Activated CD8-positive, alpha-beta T cell treated with anti-CD3 and anti-CD28 coated beads, Interleukin-2, amount 10 ng/mL, durations not matched to agents 7 days and 5 days (primary cell): ENCODE results near the gene FOXQ1. TPM values are rescaled to one million over a fixed set of nuclear protein-coding genes. Genes with fewer than 3 reads are reported as not detected.
"Not testable (repeated sequence)": the region's sequence is repeated elsewhere in the genome, so short reads cannot be mapped to it uniquely, and the experiment has no call there.

Source experiments
- ATAC-seq: fragments of 150-1000 bp; cut with Tn5 transposase; one replicate; pipeline ENCODE4 v1.10.0; 2021; ENCODE audit warnings: moderate library complexity
- CTCF ChIA-PET: fragments of 350-600 bp; sonication (Branson Sonifier 250); formaldehyde crosslinking; loops from one replicate; lab custom pipeline; 2021; ENCODE audit warnings: antibody characterized with exemption; lab: Charles Lee
- POLR2A ChIA-PET: fragments of 350-600 bp; sonication (Branson Sonifier 250); formaldehyde crosslinking; loops from one replicate; lab custom pipeline; 2021; ENCODE audit warnings: antibody characterized with exemption; lab: Charles Lee
- DNase-seq: peaks from one replicate; pipeline ENCODE4 v3.0.0-alpha.2; 2020
- H3K27ac Mint-ChIP-seq: one replicate; pipeline ENCODE4 v1.8.0; 2021; ENCODE audit warnings: mild to moderate bottlenecking, mixed read lengths
- H3K27me3 Mint-ChIP-seq: one replicate; pipeline ENCODE4 v1.8.0; 2021; ENCODE audit warnings: low read depth, mixed read lengths
- H3K36me3 Mint-ChIP-seq: one replicate; pipeline ENCODE4 v1.8.0; 2021; ENCODE audit warnings: low read depth, mixed read lengths
- H3K4me1 Mint-ChIP-seq: one replicate; pipeline ENCODE4 v1.8.0; 2021; ENCODE audit warnings: low read depth, mixed read lengths
- H3K4me3 Mint-ChIP-seq: one replicate; pipeline ENCODE4 v1.8.0; 2021; ENCODE audit warnings: mild to moderate bottlenecking, mixed read lengths
- H3K9me3 Mint-ChIP-seq: one replicate; pipeline ENCODE4 v1.8.0; 2022; ENCODE audit warnings: mixed read lengths; ENCODE audit not compliant: insufficient read depth
- total RNA-seq, 2 experiments: library from RNA; stranded (reverse); gene quantifications; one replicate each; pipeline ENCODE4 v1.2.3, GENCODE V29; 2021

FOXQ1 gene
- total RNA-seq, 2 experiments from 2014 or later, result not detected

DNA sequence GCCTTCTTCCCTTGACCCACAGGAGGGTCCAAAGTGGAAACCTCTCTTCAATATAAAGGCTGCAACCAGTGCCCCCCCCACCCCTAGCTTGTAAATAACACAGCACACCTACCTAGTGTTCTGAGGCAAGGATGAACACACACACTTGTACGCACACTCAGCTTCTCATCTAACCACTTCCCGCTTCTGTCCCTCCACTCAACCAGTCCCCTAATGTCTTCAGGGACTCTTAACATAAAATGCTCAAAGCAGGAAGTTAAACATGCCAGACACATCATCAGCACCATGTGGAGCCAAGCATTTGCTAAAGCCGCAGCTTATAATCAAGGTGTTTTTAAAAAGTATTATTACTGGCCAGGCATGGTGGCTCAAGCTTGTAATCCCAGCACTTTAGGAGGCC, 35.3 kb downstream of the FOXQ1 start:
- DNase-seq, result no peak
- peaks cover 14% of the 10 kb centered on the region for H3K27me3 Mint-ChIP-seq
- no peak overlapping the region for H3K27ac Mint-ChIP-seq
- CTCF ChIA-PET, result no interaction called here
- ATAC-seq, result no peak
- POLR2A ChIA-PET, result interaction anchor here (0.7 kb wide), 1 partner anchor 556 kb away, joined by 3 read pairs; no protein-coding TSS in a partner anchor
- H3K4me3 Mint-ChIP-seq, result no peak overlapping the region
- peaks cover 17% of the 10 kb centered on the region for H3K9me3 Mint-ChIP-seq
- H3K4me1 Mint-ChIP-seq, result no peaks in the 10 kb centered on the region
- no peaks in the 10 kb centered on the region for H3K36me3 Mint-ChIP-seq

DNA sequence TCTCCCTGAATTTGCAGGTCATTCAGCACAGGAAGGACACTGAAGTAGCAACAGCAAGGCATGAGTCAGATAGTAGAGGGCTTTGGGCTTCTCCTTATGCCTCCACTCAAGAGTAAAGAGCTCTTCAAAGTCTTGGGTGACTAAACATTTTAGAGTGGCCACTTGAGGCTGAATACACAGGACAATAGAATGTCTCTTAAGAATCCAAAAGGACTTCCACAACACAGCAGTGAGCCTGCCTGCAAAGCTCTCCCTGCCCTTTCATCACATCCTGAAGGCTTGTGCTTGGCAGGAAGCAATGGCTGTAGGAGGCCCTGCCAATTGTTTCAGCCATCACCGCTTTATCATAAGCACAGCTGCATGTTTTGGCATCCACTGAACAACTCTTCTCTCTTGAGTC, 36.8 kb downstream of the FOXQ1 start:
- H3K9me3 Mint-ChIP-seq, result peaks cover 17% of the 10 kb centered on the region
- peaks cover 12% of the 10 kb centered on the region for H3K27me3 Mint-ChIP-seq
- no peak for ATAC-seq
- ChIA-PET POLR2A (no interaction called here), CTCF (no interaction called here)
- DNase-seq, result no peak
- H3K4me3 Mint-ChIP-seq, result no peak overlapping the region
- H3K27ac Mint-ChIP-seq, result no peak overlapping the region
- no peaks in the 10 kb centered on the region for H3K36me3 Mint-ChIP-seq
- H3K4me1 Mint-ChIP-seq, result no peaks in the 10 kb centered on the region

DNA sequence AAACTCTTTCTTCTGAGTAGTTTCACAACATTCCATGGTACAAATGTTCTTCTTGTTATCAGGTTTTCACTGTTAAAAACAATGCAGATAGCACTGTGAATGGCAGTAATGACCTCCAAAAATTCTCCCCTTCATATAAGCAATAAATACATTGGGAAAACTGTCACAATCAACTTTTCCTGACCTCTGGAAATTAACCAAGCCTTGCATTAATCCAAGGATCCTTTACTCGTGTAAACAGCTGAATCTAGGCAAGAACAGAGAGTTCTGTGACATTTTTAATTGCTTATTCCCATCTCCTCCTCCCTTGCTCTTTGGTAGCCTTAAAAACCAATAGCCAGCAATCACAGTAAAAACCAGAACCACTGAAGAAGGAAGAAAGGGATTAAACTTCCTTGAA, 37.8 kb downstream of the FOXQ1 start:
- H3K27ac Mint-ChIP-seq, result no peak overlapping the region
- ChIA-PET CTCF (no interaction called here), POLR2A (no interaction called here)
- DNase-seq (no peak), ATAC-seq (no peak)
- H3K9me3 Mint-ChIP-seq, result peaks cover 9% of the 10 kb centered on the region
- H3K4me3 Mint-ChIP-seq, result no peak overlapping the region
- no peaks in the 10 kb centered on the region for H3K36me3 Mint-ChIP-seq
- peaks cover 15% of the 10 kb centered on the region for H3K27me3 Mint-ChIP-seq
- H3K4me1 Mint-ChIP-seq, result no peaks in the 10 kb centered on the region

DNA sequence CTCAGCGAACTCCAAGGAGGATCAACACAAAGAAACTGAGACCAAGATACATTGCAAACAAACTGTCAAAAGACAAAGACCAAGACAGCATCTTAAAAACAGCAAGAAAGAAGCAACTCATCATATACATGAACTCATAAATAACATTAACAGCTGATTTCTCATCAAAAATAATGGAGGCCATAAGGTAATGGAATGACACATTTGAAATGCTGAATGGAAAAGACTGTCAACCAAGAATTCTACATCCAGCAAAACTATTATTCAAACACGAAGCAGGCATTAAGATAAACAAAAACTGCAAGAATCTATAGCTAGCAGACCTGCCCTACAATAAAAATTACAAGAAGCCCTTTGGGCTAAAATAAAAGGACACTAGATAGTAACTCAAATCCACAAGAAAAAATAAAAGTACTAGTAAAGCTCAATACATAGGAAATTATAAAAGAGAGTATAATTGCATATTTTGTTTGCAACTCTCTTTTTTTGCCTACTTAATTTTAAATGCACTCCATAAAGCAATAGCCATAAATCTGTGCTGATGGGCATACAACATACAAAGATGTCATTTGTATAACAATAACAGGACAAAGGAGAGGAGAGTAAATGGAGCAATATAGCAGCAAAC, 39.6 kb downstream of the FOXQ1 start:
- peaks cover 8% of the 10 kb centered on the region for H3K9me3 Mint-ChIP-seq
- ATAC-seq, result no peak
- peaks cover 13% of the 10 kb centered on the region for H3K27me3 Mint-ChIP-seq
- no peak for DNase-seq
- no peak overlapping the region for H3K27ac Mint-ChIP-seq
- H3K4me1 Mint-ChIP-seq, result no peaks in the 10 kb centered on the region
- H3K36me3 Mint-ChIP-seq, result no peaks in the 10 kb centered on the region
- H3K4me3 Mint-ChIP-seq, result no peak overlapping the region
- ChIA-PET CTCF (no interaction called here), POLR2A (no interaction called here)

DNA sequence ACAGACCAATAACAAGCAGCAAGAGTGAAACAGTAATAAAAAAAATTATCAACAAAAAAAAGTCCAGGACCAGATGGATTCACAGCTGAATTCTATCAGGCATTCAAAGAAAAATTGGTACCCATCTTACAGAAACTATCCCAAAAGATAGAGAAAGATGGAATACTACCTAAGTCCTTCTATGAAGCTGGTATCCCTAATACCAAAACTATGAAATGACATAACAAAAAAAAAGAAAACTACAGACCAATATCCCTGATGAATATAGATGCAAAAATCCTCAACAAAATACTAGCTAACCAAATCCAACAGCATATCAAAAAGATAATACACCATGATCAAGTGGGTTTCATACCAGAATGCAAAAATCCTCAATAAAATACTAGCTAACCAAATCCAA, 43.2 kb downstream of the FOXQ1 start:
- H3K27ac Mint-ChIP-seq, H3K9me3 Mint-ChIP-seq, H3K4me1 Mint-ChIP-seq, H3K4me3 Mint-ChIP-seq, CTCF ChIA-PET, H3K36me3 Mint-ChIP-seq, POLR2A ChIA-PET, DNase-seq, ATAC-seq: not testable (repeated sequence)
- peaks cover 22% of the 10 kb centered on the region for H3K27me3 Mint-ChIP-seq

DNA sequence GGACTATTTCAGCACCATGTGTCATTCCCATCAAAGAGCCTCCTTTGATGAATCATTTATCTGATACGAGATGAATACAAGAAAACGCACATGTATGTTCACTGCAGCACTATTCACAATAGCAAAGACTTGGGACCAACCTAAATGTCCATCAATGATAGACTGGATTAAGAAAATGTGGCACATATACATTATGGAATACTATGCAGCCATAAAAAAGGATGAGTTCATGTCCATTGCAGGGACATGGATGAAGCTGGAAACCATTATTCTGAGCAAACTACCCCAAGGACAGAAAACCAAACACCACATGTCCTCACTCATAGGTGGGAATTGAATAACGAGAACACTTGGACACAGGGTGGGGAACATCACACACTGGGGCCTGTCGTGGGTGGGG, 49.8 kb downstream of the FOXQ1 start:
- DNase-seq, CTCF ChIA-PET, H3K9me3 Mint-ChIP-seq, H3K4me1 Mint-ChIP-seq, ATAC-seq, H3K27ac Mint-ChIP-seq, H3K4me3 Mint-ChIP-seq, POLR2A ChIA-PET, H3K36me3 Mint-ChIP-seq: not testable (repeated sequence)
- peaks cover 28% of the 10 kb centered on the region for H3K27me3 Mint-ChIP-seq

DNA sequence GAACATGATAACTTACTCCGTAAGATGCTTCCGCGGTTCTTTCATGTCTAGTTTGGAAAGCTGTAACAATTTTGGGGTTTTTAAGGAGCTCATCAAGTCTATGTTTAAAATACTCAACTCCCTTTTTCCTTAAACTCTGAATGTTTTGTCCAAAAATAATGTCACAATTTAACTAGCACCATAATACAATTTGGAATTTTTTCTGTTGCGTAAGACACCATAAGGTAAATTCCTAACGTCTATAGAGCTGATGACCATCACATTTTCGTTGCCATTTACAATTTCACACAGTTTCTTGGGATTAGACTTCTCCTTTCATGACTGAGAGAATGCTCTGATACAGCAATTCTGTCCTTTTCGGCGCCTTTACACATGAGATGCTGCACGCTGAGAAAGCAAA, 50.7 kb downstream of the FOXQ1 start:
- no peak for DNase-seq
- POLR2A ChIA-PET, result no interaction called here

DNA sequence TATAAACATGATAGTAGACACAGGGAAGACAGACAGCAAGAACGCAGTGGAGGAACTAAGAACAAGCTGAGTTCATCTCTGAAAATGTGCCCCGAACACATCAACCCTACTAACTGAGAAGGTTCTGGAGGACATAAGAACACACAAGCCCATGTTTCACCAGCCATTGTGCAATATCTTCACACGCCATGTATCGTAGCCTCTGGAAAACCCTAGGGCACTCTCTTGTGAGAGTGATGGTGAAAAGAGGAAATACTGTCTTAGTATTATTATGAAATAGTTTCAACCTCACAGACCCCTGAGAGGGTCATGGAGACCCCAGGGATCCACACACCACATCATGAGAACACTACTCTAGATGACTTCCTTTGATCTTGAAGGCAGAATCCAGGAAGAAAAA, 51.4 kb downstream of the FOXQ1 start:
- Mint-ChIP-seq H3K4me3 (no peak overlapping the region), H3K27ac (no peak overlapping the region), H3K4me1 (no peaks in the 10 kb centered on the region), H3K36me3 (no peaks in the 10 kb centered on the region), H3K27me3 (peaks cover 28% of the 10 kb centered on the region), H3K9me3 (no peaks in the 10 kb centered on the region)
- POLR2A ChIA-PET, result no interaction called here
- DNase-seq (no peak), ATAC-seq (no peak)
- CTCF ChIA-PET, result no interaction called here

More for the DNA sequence above, 50.7 kb downstream of the FOXQ1 start:
- H3K9me3 Mint-ChIP-seq, result no peaks in the 10 kb centered on the region
- CTCF ChIA-PET, result interaction anchor here (1.0 kb wide), 1 partner anchor 34 kb away, joined by 3 read pairs; no protein-coding TSS in a partner anchor
- H3K4me3 Mint-ChIP-seq, result no peak overlapping the region
- H3K4me1 Mint-ChIP-seq, result no peaks in the 10 kb centered on the region
- no peaks in the 10 kb centered on the region for H3K36me3 Mint-ChIP-seq
- ATAC-seq, result no peak
- H3K27me3 Mint-ChIP-seq, result peaks cover 28% of the 10 kb centered on the region
- H3K27ac Mint-ChIP-seq, result no peak overlapping the region

DNA sequence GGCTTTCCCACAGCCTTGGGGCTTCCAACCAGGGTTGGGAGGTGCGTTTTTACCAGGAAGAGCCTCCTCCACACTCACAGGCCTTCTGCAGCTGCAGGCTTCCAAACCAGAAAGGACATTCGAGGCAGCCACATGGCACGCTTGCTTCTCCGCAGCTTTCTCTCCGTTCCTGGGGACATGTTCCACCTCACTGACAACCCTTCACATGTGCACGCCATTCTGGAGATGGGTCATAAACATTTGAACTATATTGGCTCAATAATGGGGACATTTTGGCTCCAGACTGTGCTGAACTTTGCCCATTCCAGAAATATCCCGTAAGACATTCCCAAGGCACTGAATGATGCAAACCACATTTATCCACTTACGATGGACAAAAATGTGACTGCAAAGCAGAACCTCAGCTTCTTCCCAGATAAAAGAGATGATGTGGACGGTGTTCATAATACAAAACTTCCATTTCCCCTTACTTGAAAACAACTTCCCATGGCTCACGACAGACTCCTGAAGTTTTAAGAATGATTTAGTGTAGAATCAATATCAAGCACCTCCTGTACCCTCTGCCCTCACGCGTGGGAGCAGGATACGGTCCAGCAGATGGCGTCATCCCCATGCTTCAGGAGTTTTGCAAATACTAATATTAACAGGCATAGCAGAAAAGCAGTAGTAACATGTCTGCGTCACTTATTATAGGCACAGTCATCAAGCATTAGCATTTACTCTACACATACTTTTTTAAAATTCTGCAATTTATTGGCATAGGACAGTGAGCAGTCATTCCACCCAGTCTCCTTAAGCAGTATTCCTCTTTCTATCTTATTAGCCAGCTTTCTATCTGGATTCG, 52.1 kb downstream of the FOXQ1 start:
- H3K36me3 Mint-ChIP-seq, result no peaks in the 10 kb centered on the region
- ChIA-PET POLR2A (no interaction called here), CTCF (no interaction called here)
- DNase-seq, result no peak
- no peak overlapping the region for H3K27ac Mint-ChIP-seq
- no peak overlapping the region for H3K4me3 Mint-ChIP-seq
- H3K9me3 Mint-ChIP-seq, result no peaks in the 10 kb centered on the region
- peaks cover 27% of the 10 kb centered on the region for H3K27me3 Mint-ChIP-seq
- H3K4me1 Mint-ChIP-seq, result no peaks in the 10 kb centered on the region
- ATAC-seq, result no peak

Other genes with a start within 250 kb of the FOXQ1 start
- gene FOXF2, start 77.5 kb downstream of the FOXQ1 start, total RNA-seq, result not detected